Measurements from ENCODE around the gene GJB5.
"Not testable (repeated sequence)": the region's sequence is repeated elsewhere in the genome, so short reads cannot be mapped to it uniquely, and the experiment has no call there.

The GJB5 gene

GRCh38 chr1:34746101-34746500, 8.7 kb upstream of the GJB5 start:
- no peak for DNase-seq

- no peak for DNase-seq
These were observed 7.8 kb upstream of the GJB5 start for GRCh38 chr1:34746785-34747637.

- DNase-seq = no peak
These were observed 7.3 kb upstream of the GJB5 start for GRCh38 chr1:34747638-34747941.

GRCh38 chr1:34749992-34750391, 4.9 kb upstream of the GJB5 start:
- no peak for DNase-seq

GRCh38 chr1:34750610-34751009, 4.2 kb upstream of the GJB5 start:
- no peak for DNase-seq

- peak; percentile 6 for DNase-seq
These were observed 1.7 kb upstream of the GJB5 start for GRCh38 chr1:34753163-34753562.

GRCh38 chr1:34755961-34756360, 1.1 kb downstream of the GJB5 start:
- DNase-seq = no peak

- no peak for DNase-seq
These were observed 2.5 kb downstream of the GJB5 start for GRCh38 chr1:34757386-34757785.

GRCh38 chr1:34758751-34759150, 3.9 kb downstream of the GJB5 start:
- no peak for DNase-seq

GRCh38 chr1:34759503-34760357, 4.9 kb downstream of the GJB5 start, which contains the start of gene GJB4:
Gene GJB4 (plus strand): TSS chr1:34759740. CDS start chr1:34761255, 1,515 bp downstream.
- DNase-seq = no peak

GRCh38 chr1:34761176-34761761, 6.4 kb downstream of the GJB5 start:
- DNase-seq = no peak

- DNase-seq = no peak
These were observed 7.0 kb downstream of the GJB5 start for GRCh38 chr1:34761776-34762307.

- no peak for DNase-seq
These were observed 7.8 kb downstream of the GJB5 start for GRCh38 chr1:34762474-34763141.

GRCh38 chr1:34763142-34763781, 8.4 kb downstream of the GJB5 start:
- no peak for DNase-seq

- DNase-seq = no peak
These were observed 14.0 kb downstream of the GJB5 start for GRCh38 chr1:34768856-34769255.

GRCh38 chr1:34770891-34771504, 16.2 kb downstream of the GJB5 start:
- DNase-seq = no peak

- DNase-seq = no peak
These were observed 16.9 kb downstream of the GJB5 start for GRCh38 chr1:34771573-34772371.

- not testable (repeated sequence) for DNase-seq
These were observed 18.3 kb downstream of the GJB5 start for GRCh38 chr1:34773114-34773513.

GRCh38 chr1:34774957-34775356, 20.1 kb downstream of the GJB5 start:
- no peak for DNase-seq

GRCh38 chr1:34776911-34777310, 22.1 kb downstream of the GJB5 start:
- DNase-seq = no peak

Measured in DMS79 treated with DMSO at 0.1 percent for 48 hours (cell line).